Left lung (tissue), 10 donors: ENCODE measurements around the gene FANCG. TPM values are rescaled to one million over a fixed set of nuclear protein-coding genes. Genes with fewer than 3 reads are reported as not detected.

Experiments used
- ATAC-seq: fragments of 200-7000 bp; cut with Tn5 transposase; one replicate; pipeline ENCODE4 v1.9.1; 2020; ENCODE audit warnings: moderate library complexity
- DNase-seq, 4 donors: peaks; one replicate each; pipeline ENCODE4 v3.0.0-alpha.2; 2013 to 2020
- H3K27ac ChIP-seq, 2 donors: fragments of 200-600 bp; sonication (generic) in 1 of 2; one replicate each; pipeline versions ENCODE4 v1.5.0 to v1.8.0; 2020 to 2021
- H3K27me3 ChIP-seq, 2 donors: fragments of 200-600 bp; sonication (generic) in 1 of 2; one replicate each; pipeline versions ENCODE4 v1.5.0 to v1.8.0; 2020 to 2021
- H3K36me3 ChIP-seq, 2 donors: fragments of 200-600 bp; sonication (generic) in 1 of 2; one replicate each; pipeline versions ENCODE4 v1.5.0 to v1.8.0; 2020 to 2021
- H3K4me1 ChIP-seq, 2 donors: fragments of 200-600 bp; one replicate each; pipeline ENCODE4 v1.8.0; 2021
- H3K4me3 ChIP-seq, 2 donors: fragments of 200-600 bp; sonication (generic) in 1 of 2; one replicate each; pipeline versions ENCODE4 v1.5.0 to v1.8.0; 2020 to 2021; ENCODE audit warnings: mild to moderate bottlenecking in 1 of 2
- H3K9me3 ChIP-seq, 2 donors: fragments of 200-600 bp; sonication (generic) in 1 of 2; one replicate each; pipeline versions ENCODE4 v1.5.0 to v1.8.0; 2020 to 2021
- intact Hi-C, 2 donors: fragments of 100-400 bp; cut with DNase I; formaldehyde crosslinking; loops; one replicate each; pipeline versions ENCODE4 v1.11.2 to v1.14.2; 2022
- polyA plus RNA-seq, 6 donors: library from polyadenylated mRNA; unstranded; fragments of 120-200 nt; gene quantifications; one replicate each; pipeline ENCODE4 v1.2.1, GENCODE V29; 2013; ENCODE audit not compliant: insufficient read length in 6 of 6
- total RNA-seq, 2 donors: library from RNA; stranded (reverse); fragmentation: NEBNext Ultra II Directional; extraction: Animal tissue kit (Norgen Biotek cat#: 25700); gene quantifications; one replicate each; pipeline ENCODE4 v1.2.1, GENCODE V29; 2021
- TF ChIP-seq, protein P1 (sequence below), 2 donors: fragments of 200-600 bp; sonication (generic) in 1 of 2; IDR thresholded peaks; one replicate each; pipeline versions ENCODE4 v1.5.0 to v1.8.0; 2021; ENCODE audit warnings: antibody characterized with exemption in 2 of 2
- donor health status: DM: no; HTN: yes; CAD: no.
- donor health status: DM: no; HTN: no; CAD: no.

Gene FANCG
- total and polyA plus RNA-seq, 8 donors: 18.7 to 59.0 (median 47.8) TPM

- peak within 1 kb of the TSS; percentile 69 to 79 for H3K4me3 ChIP-seq
- H3K36me3 ChIP-seq: peaks cover 0 to 48% of the 10 kb centered on the region in 2 donors
- peaks cover 8 to 20% of the 10 kb centered on the region in 2 donors for H3K4me1 ChIP-seq
- DNase-seq: peak; percentile 77 to 98 (median 92)
- TF ChIP-seq, protein P1, sequence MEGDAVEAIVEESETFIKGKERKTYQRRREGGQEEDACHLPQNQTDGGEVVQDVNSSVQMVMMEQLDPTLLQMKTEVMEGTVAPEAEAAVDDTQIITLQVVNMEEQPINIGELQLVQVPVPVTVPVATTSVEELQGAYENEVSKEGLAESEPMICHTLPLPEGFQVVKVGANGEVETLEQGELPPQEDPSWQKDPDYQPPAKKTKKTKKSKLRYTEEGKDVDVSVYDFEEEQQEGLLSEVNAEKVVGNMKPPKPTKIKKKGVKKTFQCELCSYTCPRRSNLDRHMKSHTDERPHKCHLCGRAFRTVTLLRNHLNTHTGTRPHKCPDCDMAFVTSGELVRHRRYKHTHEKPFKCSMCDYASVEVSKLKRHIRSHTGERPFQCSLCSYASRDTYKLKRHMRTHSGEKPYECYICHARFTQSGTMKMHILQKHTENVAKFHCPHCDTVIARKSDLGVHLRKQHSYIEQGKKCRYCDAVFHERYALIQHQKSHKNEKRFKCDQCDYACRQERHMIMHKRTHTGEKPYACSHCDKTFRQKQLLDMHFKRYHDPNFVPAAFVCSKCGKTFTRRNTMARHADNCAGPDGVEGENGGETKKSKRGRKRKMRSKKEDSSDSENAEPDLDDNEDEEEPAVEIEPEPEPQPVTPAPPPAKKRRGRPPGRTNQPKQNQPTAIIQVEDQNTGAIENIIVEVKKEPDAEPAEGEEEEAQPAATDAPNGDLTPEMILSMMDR (IDR thresholded peaks at IDR 0.05): peak; percentile 68 to 83
- intact Hi-C loops: loop anchor here in 1 of 2 donors (10.0 kb wide), 1 partner anchor 201 kb away; a partner anchor contains a TSS
- no peaks in the 10 kb centered on the region for H3K9me3 ChIP-seq
- no peaks in the 10 kb centered on the region for H3K27me3 ChIP-seq
- peak within 1 kb of the TSS; percentile 95 to 96 for H3K27ac ChIP-seq
- peak; percentile 98 for ATAC-seq
Measured at GRCh38 chr9:35096035-35096849, 16.5 kb upstream of the FANCG start, which contains the start of gene PIGO. Gene PIGO (minus strand): TSS chr9:35096591. CDS start chr9:35095565, 1,026 bp downstream.

DNA sequence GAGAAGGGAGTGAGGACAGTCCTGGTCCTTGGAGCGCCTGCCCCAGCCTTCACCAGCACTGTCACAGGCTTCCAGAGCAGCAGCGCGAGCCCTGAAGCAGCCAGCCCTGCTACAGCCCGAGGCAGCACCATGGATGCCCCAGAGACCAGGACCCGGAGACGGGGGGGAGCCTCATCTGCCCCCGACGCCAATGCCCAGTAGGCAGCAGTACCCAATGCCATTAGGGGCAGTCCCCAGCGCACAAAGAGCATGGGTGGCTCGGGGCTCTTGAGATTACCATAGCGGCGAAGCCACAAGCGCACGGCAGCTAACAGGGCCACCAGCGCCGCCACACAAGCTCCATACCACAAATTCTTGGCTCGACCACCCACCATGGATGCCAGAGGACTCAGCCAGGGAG lies 11.8 kb upstream of the FANCG start:
- H3K4me3 ChIP-seq: no peak overlapping the region
- H3K36me3 ChIP-seq: peaks cover 0 to 63% of the 10 kb centered on the region in 2 donors
- no peak for DNase-seq
- ATAC-seq: no peak
- intact Hi-C loops: loop anchor here in 1 of 2 donors (10.0 kb wide), 1 partner anchor 197 kb away; a partner anchor contains a TSS
- no peaks in the 10 kb centered on the region for H3K9me3 ChIP-seq
- TF ChIP-seq, protein P1 (IDR thresholded peaks at IDR 0.05): no peak
- H3K27me3 ChIP-seq: no peaks in the 10 kb centered on the region
- peaks cover 6 to 12% of the 10 kb centered on the region in 2 donors for H3K4me1 ChIP-seq
- H3K27ac ChIP-seq: no peak overlapping the region

DNA sequence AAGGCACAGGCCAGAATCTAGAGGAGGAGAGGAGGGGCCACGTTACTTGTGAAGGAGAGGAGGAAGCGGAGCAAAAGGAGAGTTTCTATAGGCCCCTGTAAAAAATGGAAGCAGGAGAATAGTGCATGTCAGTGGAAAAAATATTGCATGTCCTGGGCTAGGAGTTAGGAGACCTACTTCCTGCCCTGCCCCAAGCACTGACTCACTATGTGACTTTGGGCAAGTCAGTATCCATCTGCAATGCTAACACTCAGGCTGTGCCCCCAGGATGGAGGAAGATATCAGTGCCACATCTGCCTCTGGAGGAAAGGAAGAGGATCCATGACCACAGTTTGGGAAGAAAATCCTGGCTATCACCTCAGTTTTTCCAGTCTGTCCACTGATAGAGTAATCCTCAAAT lies 9.7 kb upstream of the FANCG start:
- intact Hi-C loops: no loop called here
- no peaks in the 10 kb centered on the region for H3K27me3 ChIP-seq
- H3K9me3 ChIP-seq: no peaks in the 10 kb centered on the region
- H3K4me3 ChIP-seq: no peak overlapping the region
- no peaks in the 10 kb centered on the region for H3K4me1 ChIP-seq
- ATAC-seq: no peak
- H3K36me3 ChIP-seq: peaks cover 0 to 63% of the 10 kb centered on the region in 2 donors
- H3K27ac ChIP-seq: no peak overlapping the region
- TF ChIP-seq, protein P1 (IDR thresholded peaks at IDR 0.05): no peak
- no peak for DNase-seq

DNA sequence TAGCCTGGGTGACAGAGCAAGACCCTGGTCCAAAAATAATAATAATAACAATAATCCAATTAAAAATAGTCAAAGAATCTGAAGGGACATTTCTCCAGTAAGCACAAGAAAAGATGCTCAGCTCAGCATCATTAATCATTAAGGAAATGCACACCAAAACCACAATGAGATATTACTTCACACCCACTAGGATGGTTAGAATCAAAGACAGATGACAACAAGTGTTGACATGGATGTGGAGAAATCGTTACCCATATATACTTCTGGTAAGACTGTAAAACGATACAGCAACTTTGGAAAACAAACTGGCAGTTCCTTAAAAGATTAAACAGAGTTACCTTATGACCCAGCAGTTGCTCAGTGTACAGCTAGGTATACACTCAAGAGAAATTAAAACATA lies 5.3 kb upstream of the FANCG start:
- Histone ChIP-seq H3K4me1 (no peaks in the 10 kb centered on the region), H3K27ac (no peak overlapping the region), H3K27me3 (no peaks in the 10 kb centered on the region), H3K9me3 (no peaks in the 10 kb centered on the region), H3K36me3 (peaks cover 0 to 28% of the 10 kb centered on the region in 2 donors), H3K4me3 (no peak overlapping the region)
- intact Hi-C loops: no loop called here
- DNase-seq (no peak), ATAC-seq (no peak)
- TF ChIP-seq, protein P1 (IDR thresholded peaks at IDR 0.05): no peak

DNA sequence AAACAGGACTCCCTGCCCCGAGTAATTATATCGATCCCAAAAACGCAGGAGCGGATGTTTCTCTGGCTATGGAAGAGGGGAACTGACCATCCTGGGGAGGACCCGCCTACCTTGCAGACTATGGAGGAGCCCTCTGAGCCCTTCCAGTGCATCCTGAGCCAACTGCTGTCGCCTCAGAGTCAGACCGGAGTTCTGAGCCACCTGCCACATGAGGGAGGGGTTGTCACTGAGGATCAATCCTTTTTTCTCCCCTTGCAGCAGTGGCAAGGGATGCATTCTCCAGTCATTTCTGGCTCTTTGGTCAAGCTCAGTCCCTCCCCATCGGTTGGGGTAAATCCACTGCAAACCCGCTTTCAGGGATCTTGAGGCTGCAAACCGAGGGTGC lies 709 bp downstream of the FANCG start:
- ATAC-seq: no peak
- Histone ChIP-seq H3K4me1 (peaks cover 0 to 16% of the 10 kb centered on the region in 2 donors), H3K27me3 (no peaks in the 10 kb centered on the region), H3K27ac (peak overlapping the region; percentile 73 to 79), H3K9me3 (no peaks in the 10 kb centered on the region), H3K4me3 (peak overlapping the region; percentile 71 to 91), H3K36me3 (peaks cover 0 to 16% of the 10 kb centered on the region in 2 donors)
- DNase-seq: no peak
- TF ChIP-seq, protein P1 (IDR thresholded peaks at IDR 0.05): no peak
- intact Hi-C loops: no loop called here
